OCI-M1 (cell line): Measurements from ENCODE around the gene SLC17A7.

Source experiments
- DNase-seq: peaks from one replicate; lab custom pipeline; 2025; lab: John Stamatoyannopoulos, UW

SLC17A7 gene

GRCh38 chr19:49427855-49428546 is 13.3 kb downstream of the SLC17A7 start:
- peak; percentile 37 for DNase-seq

GRCh38 chr19:49427339-49427738 is 14.0 kb downstream of the SLC17A7 start:
- no peak for DNase-seq

- DNase-seq = peak; percentile 43
These were observed 15.3 kb downstream of the SLC17A7 start for GRCh38 chr19:49425922-49426592.

- no peak for DNase-seq
These were observed 16.1 kb downstream of the SLC17A7 start, which contains the start of gene GFY for GRCh38 chr19:49425178-49425577. Gene GFY, plus strand, starts transcription at chr19:49425388. Its CDS starts 1,043 bp downstream, at chr19:49426431.

- DNase-seq = no peak
These were observed 17.4 kb downstream of the SLC17A7 start for GRCh38 chr19:49423985-49424303.

GRCh38 chr19:49423071-49423984 is 18.0 kb downstream of the SLC17A7 start, which contains the start of gene PTH2:
Gene PTH2, minus strand, starts transcription at chr19:49423441. Its CDS starts 102 bp downstream, at chr19:49423339.
- no peak for DNase-seq

GRCh38 chr19:49422407-49423070 is 18.8 kb downstream of the SLC17A7 start:
- DNase-seq = no peak

- no peak for DNase-seq
These were observed 19.5 kb downstream of the SLC17A7 start for GRCh38 chr19:49421878-49422202.

- peak; percentile 61 for DNase-seq
These were observed 20.1 kb downstream of the SLC17A7 start for GRCh38 chr19:49421039-49421877.

GRCh38 chr19:49420227-49420626 is 21.1 kb downstream of the SLC17A7 start:
- no peak for DNase-seq

- DNase-seq = no peak
These were observed 22.2 kb downstream of the SLC17A7 start for GRCh38 chr19:49419173-49419572.

- no peak for DNase-seq
These were observed 22.8 kb downstream of the SLC17A7 start for GRCh38 chr19:49418511-49418910.

- no peak for DNase-seq
These were observed 24.2 kb downstream of the SLC17A7 start for GRCh38 chr19:49417088-49417487.

- no peak for DNase-seq
These were observed 25.5 kb downstream of the SLC17A7 start for GRCh38 chr19:49415810-49416200.

GRCh38 chr19:49415102-49415809 is 26.1 kb downstream of the SLC17A7 start:
- no peak for DNase-seq

GRCh38 chr19:49414256-49414655 is 27.1 kb downstream of the SLC17A7 start:
- no peak for DNase-seq

GRCh38 chr19:49413348-49413747 is 28.0 kb downstream of the SLC17A7 start:
- no peak for DNase-seq

- DNase-seq = no peak
These were observed 29.5 kb downstream of the SLC17A7 start for GRCh38 chr19:49411681-49412326.

- peak; percentile 79 for DNase-seq
These were observed 31.8 kb downstream of the SLC17A7 start for GRCh38 chr19:49409441-49410029.
